ENCODE results near the gene VMP1. TPM values are rescaled to one million over a fixed set of nuclear protein-coding genes. Genes with fewer than 3 reads are reported as not detected.
"Not testable (repeated sequence)": the region's sequence is repeated elsewhere in the genome, so short reads cannot be mapped to it uniquely, and the experiment has no call there.

VMP1 gene
- total and polyA plus RNA-seq, 2 donors from 2014 or later, result 96.4 to 338 TPM

GRCh38 chr17:59786213-59786535 is 78.7 kb downstream of the VMP1 start:
- H3K4me3 ChIP-seq (ENCODE audit: low read length in 3 of 3), result peak overlapping the region in 1 of 3 donors; percentile 24
- H3K9ac ChIP-seq (ENCODE audit: low read length in 3 of 3), result peak overlapping the region in 1 of 3 donors; percentile 54
- intact Hi-C loops (cut with DNase I), result no loop called here
- peak overlapping the region; percentile 75 to 91 for H3K27ac ChIP-seq (ENCODE audit: low read depth in 2 of 2, low read length in 2 of 2)
- H3K9me3 ChIP-seq (ENCODE audit: control insufficient read depth in 2 of 3, insufficient read depth in 1 of 3, low read length in 3 of 3), result no peaks in the 10 kb centered on the region
- H3K36me3 ChIP-seq (ENCODE audit: control insufficient read depth in 2 of 3, insufficient read depth in 3 of 3, low read length in 3 of 3), result no peaks in the 10 kb centered on the region
- DNase-seq (no peak), FAIRE-seq (no peak)
- TF ChIP-seq CTCF (IDR thresholded peaks at IDR 0.05; ENCODE audit: borderline replicate concordance, extremely low read depth, insufficient read depth), result no peak
- H3K4me1 ChIP-seq (ENCODE audit: control insufficient read depth in 2 of 3, insufficient read depth in 2 of 3, low read depth in 1 of 3, low read length in 3 of 3), result peaks cover 0 to 9% (median 6%) of the 10 kb centered on the region in 3 donors
- H3K27me3 ChIP-seq (ENCODE audit: control insufficient read depth, insufficient read depth, low read length), result no peaks in the 10 kb centered on the region

GRCh38 chr17:59786536-59787319 is 79.3 kb downstream of the VMP1 start:
- Histone ChIP-seq H3K4me1 (ENCODE audit: control insufficient read depth in 2 of 3, insufficient read depth in 2 of 3, low read depth in 1 of 3, low read length in 3 of 3) (peaks cover 0 to 9% (median 6%) of the 10 kb centered on the region in 3 donors), H3K4me3 (ENCODE audit: low read length in 3 of 3) (peak overlapping the region in 2 of 3 donors; percentile 24 to 51), H3K9me3 (ENCODE audit: control insufficient read depth in 2 of 3, insufficient read depth in 1 of 3, low read length in 3 of 3) (no peaks in the 10 kb centered on the region), H3K27ac (ENCODE audit: low read depth in 2 of 2, low read length in 2 of 2) (peak overlapping the region; percentile 75 to 91), H3K9ac (ENCODE audit: low read length in 3 of 3) (peak overlapping the region in 1 of 3 donors; percentile 54), H3K27me3 (ENCODE audit: control insufficient read depth, insufficient read depth, low read length) (no peaks in the 10 kb centered on the region), H3K36me3 (ENCODE audit: control insufficient read depth in 2 of 3, insufficient read depth in 3 of 3, low read length in 3 of 3) (no peaks in the 10 kb centered on the region)
- DNase-seq (peak in 3 of 5 donors; percentile 11 to 73 (median 64)), FAIRE-seq (peak; percentile 25)
- intact Hi-C loops (cut with DNase I), result no loop called here
- TF ChIP-seq CTCF (IDR thresholded peaks at IDR 0.05; ENCODE audit: borderline replicate concordance, extremely low read depth, insufficient read depth), result no peak

- H3K27ac ChIP-seq (ENCODE audit: low read depth in 2 of 2, low read length in 2 of 2); H3K36me3 ChIP-seq (ENCODE audit: control insufficient read depth in 2 of 3, insufficient read depth in 3 of 3, low read length in 3 of 3); H3K27me3 ChIP-seq (ENCODE audit: control insufficient read depth, insufficient read depth, low read length); FAIRE-seq; H3K9ac ChIP-seq (ENCODE audit: low read length in 3 of 3); H3K4me3 ChIP-seq (ENCODE audit: low read length in 3 of 3); H3K9me3 ChIP-seq (ENCODE audit: control insufficient read depth in 2 of 3, insufficient read depth in 1 of 3, low read length in 3 of 3); intact Hi-C loops (cut with DNase I); DNase-seq; H3K4me1 ChIP-seq (ENCODE audit: control insufficient read depth in 2 of 3, insufficient read depth in 2 of 3, low read depth in 1 of 3, low read length in 3 of 3): not testable (repeated sequence)
These were observed 82.4 kb downstream of the VMP1 start for GRCh38 chr17:59789849-59790248.

- H3K9me3 ChIP-seq (ENCODE audit: control insufficient read depth in 2 of 3, insufficient read depth in 1 of 3, low read length in 3 of 3); intact Hi-C loops (cut with DNase I); DNase-seq; H3K36me3 ChIP-seq (ENCODE audit: control insufficient read depth in 2 of 3, insufficient read depth in 3 of 3, low read length in 3 of 3); H3K27ac ChIP-seq (ENCODE audit: low read depth in 2 of 2, low read length in 2 of 2); FAIRE-seq; H3K27me3 ChIP-seq (ENCODE audit: control insufficient read depth, insufficient read depth, low read length); H3K9ac ChIP-seq (ENCODE audit: low read length in 3 of 3); H3K4me1 ChIP-seq (ENCODE audit: control insufficient read depth in 2 of 3, insufficient read depth in 2 of 3, low read depth in 1 of 3, low read length in 3 of 3); H3K4me3 ChIP-seq (ENCODE audit: low read length in 3 of 3): not testable (repeated sequence)
These were observed 83.0 kb downstream of the VMP1 start for GRCh38 chr17:59790418-59790817.

Measured in kidney (tissue), 14 donors.